Measurements from ENCODE around the gene SSBP3. TPM values are rescaled to one million over a fixed set of nuclear protein-coding genes. Genes with fewer than 3 reads are reported as not detected.
A peak's percentile ranks its signal among the peaks of the same experiment; 100 is the strongest.

The SSBP3 gene
- total and polyA plus RNA-seq, 9 of the 15 experiments (the other 6 are each of a cell fraction or from before 2014, with no cell fraction given), result 8.7 to 108 (median 33.8) TPM

DNA sequence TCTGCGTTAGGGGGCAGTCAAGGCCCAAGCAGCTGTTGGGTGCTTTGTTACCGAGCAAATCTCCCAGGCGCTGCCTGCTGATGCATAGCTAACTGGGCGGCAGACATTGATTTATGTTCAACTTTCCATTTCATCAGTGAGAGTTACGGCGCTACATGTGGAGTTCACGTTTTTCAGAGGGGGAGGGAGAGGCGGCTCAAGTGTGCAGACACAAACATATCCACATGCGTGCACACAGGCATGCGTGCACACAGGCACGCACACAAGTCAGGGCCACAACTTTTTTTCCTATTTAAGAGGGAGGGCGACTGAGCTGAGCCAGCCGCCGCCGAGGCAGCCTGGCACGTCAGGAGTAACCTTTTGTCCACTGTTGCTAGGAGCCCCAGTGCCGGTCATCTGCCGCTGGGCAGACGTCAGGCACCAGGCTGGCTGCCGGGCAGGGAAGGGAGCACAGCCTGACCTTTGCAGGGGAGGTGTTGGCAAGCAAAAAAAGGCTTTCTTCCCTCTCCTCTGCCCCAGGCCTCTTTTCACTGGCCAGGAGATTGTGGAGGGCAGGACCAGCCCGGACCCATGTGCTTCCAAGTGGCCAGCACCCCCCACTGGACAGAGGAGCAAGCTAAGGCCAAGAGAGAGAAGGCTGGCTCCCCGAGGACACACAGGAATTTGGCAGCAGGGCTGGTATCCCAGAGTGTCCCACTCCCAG lies 133.0 kb downstream of the SSBP3 start (continued):
- TF ChIP-seq, protein P1, sequence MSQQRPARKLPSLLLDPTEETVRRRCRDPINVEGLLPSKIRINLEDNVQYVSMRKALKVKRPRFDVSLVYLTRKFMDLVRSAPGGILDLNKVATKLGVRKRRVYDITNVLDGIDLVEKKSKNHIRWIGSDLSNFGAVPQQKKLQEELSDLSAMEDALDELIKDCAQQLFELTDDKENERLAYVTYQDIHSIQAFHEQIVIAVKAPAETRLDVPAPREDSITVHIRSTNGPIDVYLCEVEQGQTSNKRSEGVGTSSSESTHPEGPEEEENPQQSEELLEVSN (IDR thresholded peaks at IDR 0.05; ENCODE audit: borderline replicate concordance in 1 of 2, extremely low read depth in 1 of 2, insufficient read depth in 1 of 2, insufficient read length in 1 of 2, low read depth in 1 of 2, low read length in 1 of 2, poor library complexity in 1 of 2, severe bottlenecking in 1 of 2), result peak in 1 of 2 experiments; percentile 7
- TF ChIP-seq, protein P2, sequence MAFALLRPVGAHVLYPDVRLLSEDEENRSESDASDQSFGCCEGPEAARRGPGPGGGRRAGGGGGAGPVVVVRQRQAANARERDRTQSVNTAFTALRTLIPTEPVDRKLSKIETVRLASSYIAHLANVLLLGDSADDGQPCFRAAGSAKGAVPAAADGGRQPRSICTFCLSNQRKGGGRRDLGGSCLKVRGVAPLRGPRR (CRISPR knock-in tag; IDR thresholded peaks at IDR 0.05), result no peak
- TF ChIP-seq ZNF232 (CRISPR knock-in tag; IDR thresholded peaks at IDR 0.05) (no peak), JUN (IDR thresholded peaks at IDR 0.05; ENCODE audit: borderline replicate concordance, low read depth, low read length) (no peak), JUN (CRISPR knock-in tag; IDR thresholded peaks at IDR 0.05; ENCODE audit: borderline replicate concordance) (no peak), MEF2D (tag; conservative IDR thresholded peaks at IDR 0.05; ENCODE audit: low read depth) (no peak), MCM3 (IDR thresholded peaks at IDR 0.05) (no peak), XRCC4 (IDR thresholded peaks at IDR 0.05; ENCODE audit: extremely low read depth, insufficient read depth, insufficient read length) (no peak), SMAD4 (CRISPR knock-in tag; conservative IDR thresholded peaks at IDR 0.05) (no peak), ZFX (CRISPR knock-in tag; IDR thresholded peaks at IDR 0.05) (0 out of 2 replicates have a peak, but pooled peaks have one; percentile 24), RAD21 (CRISPR knock-in tag; conservative IDR thresholded peaks at IDR 0.05 in 1 of 2, IDR thresholded peaks at IDR 0.05 in 1 of 2) (peak; percentile 76 to 94), ZNF561 (CRISPR knock-in tag; conservative IDR thresholded peaks at IDR 0.05) (no peak), DMBX1 (CRISPR knock-in tag; IDR thresholded peaks at IDR 0.05; ENCODE audit: borderline replicate concordance) (no peak), TBP (optimal IDR thresholded peaks at IDR 0.05; ENCODE audit: low read depth, low read length) (peak; percentile 18), NBN (IDR thresholded peaks at IDR 0.05; ENCODE audit: low read depth) (no peak), POU5F1 (IDR thresholded peaks at IDR 0.05; ENCODE audit: borderline replicate concordance, low read depth, low read length, partially characterized antibody) (no peak)
- TF ChIP-seq, protein P3, sequence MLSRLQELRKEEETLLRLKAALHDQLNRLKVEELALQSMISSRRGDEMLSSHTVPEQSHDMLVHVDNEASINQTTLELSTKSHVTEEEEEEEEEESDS (CRISPR knock-in tag; IDR thresholded peaks at IDR 0.05), result no peak
- TF ChIP-seq, protein P4, sequence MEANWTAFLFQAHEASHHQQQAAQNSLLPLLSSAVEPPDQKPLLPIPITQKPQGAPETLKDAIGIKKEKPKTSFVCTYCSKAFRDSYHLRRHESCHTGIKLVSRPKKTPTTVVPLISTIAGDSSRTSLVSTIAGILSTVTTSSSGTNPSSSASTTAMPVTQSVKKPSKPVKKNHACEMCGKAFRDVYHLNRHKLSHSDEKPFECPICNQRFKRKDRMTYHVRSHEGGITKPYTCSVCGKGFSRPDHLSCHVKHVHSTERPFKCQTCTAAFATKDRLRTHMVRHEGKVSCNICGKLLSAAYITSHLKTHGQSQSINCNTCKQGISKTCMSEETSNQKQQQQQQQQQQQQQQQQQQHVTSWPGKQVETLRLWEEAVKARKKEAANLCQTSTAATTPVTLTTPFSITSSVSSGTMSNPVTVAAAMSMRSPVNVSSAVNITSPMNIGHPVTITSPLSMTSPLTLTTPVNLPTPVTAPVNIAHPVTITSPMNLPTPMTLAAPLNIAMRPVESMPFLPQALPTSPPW (CRISPR knock-in tag; IDR thresholded peaks at IDR 0.05), result peak; percentile 69; the same call in 1 of the 2 replicates
- TF ChIP-seq, protein P5, sequence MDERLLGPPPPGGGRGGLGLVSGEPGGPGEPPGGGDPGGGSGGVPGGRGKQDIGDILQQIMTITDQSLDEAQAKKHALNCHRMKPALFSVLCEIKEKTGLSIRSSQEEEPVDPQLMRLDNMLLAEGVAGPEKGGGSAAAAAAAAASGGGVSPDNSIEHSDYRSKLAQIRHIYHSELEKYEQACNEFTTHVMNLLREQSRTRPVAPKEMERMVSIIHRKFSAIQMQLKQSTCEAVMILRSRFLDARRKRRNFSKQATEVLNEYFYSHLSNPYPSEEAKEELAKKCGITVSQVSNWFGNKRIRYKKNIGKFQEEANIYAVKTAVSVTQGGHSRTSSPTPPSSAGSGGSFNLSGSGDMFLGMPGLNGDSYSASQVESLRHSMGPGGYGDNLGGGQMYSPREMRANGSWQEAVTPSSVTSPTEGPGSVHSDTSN (CRISPR knock-in tag; IDR thresholded peaks at IDR 0.05; ENCODE audit: low read depth), result peak; percentile 82
- TF ChIP-seq, protein P5 (tag; conservative IDR thresholded peaks at IDR 0.05; ENCODE audit: low read depth), result peak; percentile 100
